GM23248 (cell line): ENCODE measurements around the gene GABRA4. TPM values are rescaled to one million over a fixed set of nuclear protein-coding genes. Genes with fewer than 3 reads are reported as not detected.

ENCODE experiments used
- DNase-seq: peaks from one replicate; pipeline ENCODE4 v3.0.0-alpha.2; 2015
- H2AFZ ChIP-seq: fragments of 200-600 bp; sonication (generic); 2 replicates; pipeline ENCODE4 v1.6.1; 2016; ENCODE audit warnings: antibody characterized with exemption
- H3F3A ChIP-seq: fragments of 200-600 bp; sonication (generic); 2 replicates; pipeline ENCODE4 v1.6.1; 2016; ENCODE audit warnings: mild to moderate bottlenecking, antibody characterized with exemption, mixed run types; ENCODE audit not compliant: insufficient read depth
- H3K27ac ChIP-seq: fragments of 200-600 bp; sonication (generic); 2 replicates; pipeline ENCODE4 v1.5.1; 2016; ENCODE audit warnings: mild to moderate bottlenecking
- H3K27me3 ChIP-seq: fragments of 200-600 bp; sonication (generic); replicated peaks from 2 replicates; pipeline ENCODE4 v1.6.1; 2016; ENCODE audit warnings: mild to moderate bottlenecking; ENCODE audit not compliant: insufficient read depth
- H3K36me3 ChIP-seq: fragments of 200-600 bp; sonication (generic); 2 replicates; pipeline ENCODE4 v1.6.1; 2016; ENCODE audit warnings: low read depth, mild to moderate bottlenecking
- H3K4me1 ChIP-seq: fragments of 200-600 bp; sonication (generic); 2 replicates; pipeline ENCODE4 v1.6.1; 2016; ENCODE audit warnings: mild to moderate bottlenecking; ENCODE audit not compliant: insufficient read depth
- H3K4me2 ChIP-seq: fragments of 200-600 bp; sonication (generic); one replicate; pipeline ENCODE4 v1.6.1; 2016; ENCODE audit warnings: mild to moderate bottlenecking; ENCODE audit not compliant: unreplicated experiment
- H3K4me3 ChIP-seq: fragments of 200-600 bp; sonication (generic); 2 replicates; pipeline ENCODE4 v1.5.1; 2016; ENCODE audit warnings: mild to moderate bottlenecking
- H3K79me2 ChIP-seq: fragments of 200-600 bp; sonication (generic); 2 replicates; pipeline ENCODE4 v1.6.1; 2016; ENCODE audit warnings: mild to moderate bottlenecking; ENCODE audit not compliant: insufficient read depth
- H3K9ac ChIP-seq: fragments of 200-600 bp; sonication (generic); 2 replicates; pipeline ENCODE4 v1.6.1; 2016; ENCODE audit warnings: mild to moderate bottlenecking
- H3K9me2 ChIP-seq: fragments of 200-600 bp; sonication (generic); 2 replicates; pipeline ENCODE4 v1.6.1; 2016; ENCODE audit warnings: mixed run types, mild to moderate bottlenecking, moderate library complexity; ENCODE audit not compliant: insufficient read depth
- H3K9me3 ChIP-seq: fragments of 200-600 bp; sonication (generic); one replicate; pipeline ENCODE4 v1.6.1; 2017; ENCODE audit warnings: low read depth
- H4K20me1 ChIP-seq: fragments of 200-600 bp; sonication (generic); 2 replicates; pipeline ENCODE4 v1.6.0; 2016; ENCODE audit not compliant: insufficient read depth
- EZH2 ChIP-seq: fragments of 200-600 bp; sonication (generic); IDR thresholded peaks from 2 replicates; pipeline ENCODE4 v1.6.1; 2018; ENCODE audit warnings: antibody characterized with exemption, mild to moderate bottlenecking; ENCODE audit not compliant: insufficient read depth, poor library complexity, severe bottlenecking
- EZH2phosphoT487 ChIP-seq: fragments of 200-600 bp; sonication (generic); IDR thresholded peaks from 2 replicates; pipeline ENCODE4 v1.6.1; 2018; ENCODE audit warnings: antibody characterized with exemption, moderate library complexity, mild to moderate bottlenecking, low read depth; ENCODE audit not compliant: insufficient read depth
- WGBS, 2 experiments: methylation state at CpG; one replicate each; pipeline ENCODE4 v1.1.6; 2015 to 2017; ENCODE audit warnings: low lambda C conversion rate in 2 of 2, low coverage in 1 of 2; ENCODE audit errors: missing lambda C conversion rate in 2 of 2; 5-methylcytosine and 5-hydroxymethylcytosine counted together
- in situ Hi-C: fragments of 300-500 bp; cut with MboI; formaldehyde crosslinking; loops from 2 replicates; pipeline ENCODE4 v1.15.0; 2020
- polyA plus RNA-seq: library from polyadenylated mRNA; unstranded; fragments of >200 nt; fragmentation: Nextera tagmentation; extraction: Ambion mirVana; gene quantifications from 2 replicates; pipeline ENCODE4 v1.2.1, GENCODE V29; 2016
- total RNA-seq: library from RNA; depleted of rRNA; stranded (reverse); fragments of >200 nt; shearing (Covaris generic); gene quantifications from 2 replicates; pipeline ENCODE4 v1.2.3, GENCODE V29; 2014

Gene GABRA4
- total and polyA plus RNA-seq, 2 experiments from 2014 or later = not detected

GRCh38 chr4:46953564-46953963 is 39.8 kb downstream of the GABRA4 start:
- in situ Hi-C loops = no loop called here
- H3K9me2 ChIP-seq = no peaks in the 10 kb centered on the region
- no peaks in the 10 kb centered on the region for H3F3A ChIP-seq
- H3K27ac ChIP-seq = no peak overlapping the region
- no peak for DNase-seq
- no peak for TF ChIP-seq EZH2
- no peaks in the 10 kb centered on the region for H3K79me2 ChIP-seq
- no peaks in the 10 kb centered on the region for H3K36me3 ChIP-seq
- H3K9me3 ChIP-seq = no peaks in the 10 kb centered on the region
- no peak overlapping the region for H3K4me3 ChIP-seq
- no peaks in the 10 kb centered on the region for H4K20me1 ChIP-seq
- no peaks in the 10 kb centered on the region for H3K27me3 ChIP-seq
- no peak overlapping the region for H3K9ac ChIP-seq
- WGBS, 2 experiments = 25 to 26% methylated on average over 2 of the region's 2 CpGs
- no peaks in the 10 kb centered on the region for H3K4me1 ChIP-seq
- no peak overlapping the region for H2AFZ ChIP-seq
- no peak overlapping the region for H3K4me2 ChIP-seq

GRCh38 chr4:46952451-46952850 is 40.9 kb downstream of the GABRA4 start:
- H3K4me1 ChIP-seq = no peaks in the 10 kb centered on the region
- no peaks in the 10 kb centered on the region for H3K9me3 ChIP-seq
- in situ Hi-C loops = no loop called here

GRCh38 chr4:46950826-46951225 is 42.6 kb downstream of the GABRA4 start:
- H3F3A ChIP-seq = no peaks in the 10 kb centered on the region
- WGBS, 2 experiments = 23% methylated on average over 3 of the region's 3 CpGs

More at GRCh38 chr4:46952451-46952850, 40.9 kb downstream of the GABRA4 start:
- H3F3A ChIP-seq = no peaks in the 10 kb centered on the region
- no peak overlapping the region for H3K4me2 ChIP-seq
- H3K27ac ChIP-seq = no peak overlapping the region
- H2AFZ ChIP-seq = no peak overlapping the region
- no peak overlapping the region for H3K9ac ChIP-seq
- 4 to 8% methylated on average over 2 of the region's 2 CpGs for WGBS, 2 experiments
- no peak overlapping the region for H3K4me3 ChIP-seq
- no peaks in the 10 kb centered on the region for H3K79me2 ChIP-seq
- no peak for DNase-seq
- no peaks in the 10 kb centered on the region for H3K9me2 ChIP-seq
- no peaks in the 10 kb centered on the region for H3K27me3 ChIP-seq
- no peak for TF ChIP-seq EZH2
- TF ChIP-seq EZH2phosphoT487 = no peak
- H4K20me1 ChIP-seq = no peaks in the 10 kb centered on the region
- no peaks in the 10 kb centered on the region for H3K36me3 ChIP-seq

GRCh38 chr4:46949822-46950221 is 43.6 kb downstream of the GABRA4 start:
- H3K4me2 ChIP-seq = no peak overlapping the region
- no peaks in the 10 kb centered on the region for H3K9me2 ChIP-seq
- H3K27me3 ChIP-seq = no peaks in the 10 kb centered on the region
- no peaks in the 10 kb centered on the region for H3K9me3 ChIP-seq
- no peaks in the 10 kb centered on the region for H3K36me3 ChIP-seq
- H3K27ac ChIP-seq = no peak overlapping the region
- TF ChIP-seq EZH2phosphoT487 = no peak
- no peak for TF ChIP-seq EZH2
- no peaks in the 10 kb centered on the region for H3K79me2 ChIP-seq
- H3K4me3 ChIP-seq = no peak overlapping the region
- H3K4me1 ChIP-seq = no peaks in the 10 kb centered on the region
- in situ Hi-C loops = no loop called here
- H2AFZ ChIP-seq = no peak overlapping the region
- 0 to 6% methylated on average over 1 of the region's 1 CpG for WGBS, 2 experiments
- no peaks in the 10 kb centered on the region for H4K20me1 ChIP-seq
- no peak overlapping the region for H3K9ac ChIP-seq
- DNase-seq = no peak
- H3F3A ChIP-seq = no peaks in the 10 kb centered on the region

More at GRCh38 chr4:46950826-46951225, 42.6 kb downstream of the GABRA4 start:
- no peaks in the 10 kb centered on the region for H3K9me3 ChIP-seq
- H2AFZ ChIP-seq = no peak overlapping the region
- no peaks in the 10 kb centered on the region for H3K79me2 ChIP-seq
- H4K20me1 ChIP-seq = no peaks in the 10 kb centered on the region
- no peak overlapping the region for H3K4me3 ChIP-seq
- no peak overlapping the region for H3K4me2 ChIP-seq
- H3K4me1 ChIP-seq = no peaks in the 10 kb centered on the region
- no peaks in the 10 kb centered on the region for H3K27me3 ChIP-seq
- no peaks in the 10 kb centered on the region for H3K36me3 ChIP-seq
- DNase-seq = no peak
- TF ChIP-seq EZH2 (no peak), EZH2phosphoT487 (no peak)
- H3K9me2 ChIP-seq = no peaks in the 10 kb centered on the region
- H3K27ac ChIP-seq = no peak overlapping the region
- H3K9ac ChIP-seq = no peak overlapping the region
- in situ Hi-C loops = no loop called here

GRCh38 chr4:46947541-46947940 is 45.8 kb downstream of the GABRA4 start:
- Histone ChIP-seq H3K9me3 (no peaks in the 10 kb centered on the region), H3K27ac (no peak overlapping the region), H3K79me2 (no peaks in the 10 kb centered on the region), H3K4me3 (no peak overlapping the region), H4K20me1 (no peaks in the 10 kb centered on the region), H3K9ac (no peak overlapping the region), H3F3A (no peaks in the 10 kb centered on the region), H3K4me1 (no peaks in the 10 kb centered on the region), H2AFZ (no peak overlapping the region), H3K36me3 (no peaks in the 10 kb centered on the region), H3K27me3 (no peaks in the 10 kb centered on the region), H3K4me2 (no peak overlapping the region), H3K9me2 (no peaks in the 10 kb centered on the region)
- no peak for DNase-seq
- in situ Hi-C loops = no loop called here
- no peak for TF ChIP-seq EZH2phosphoT487
- TF ChIP-seq EZH2 = no peak
- WGBS, 2 experiments = 0% methylated on average over 2 of the region's 2 CpGs
